ENCODE data around the gene KIF26B.

The KIF26B gene

GRCh38 chr1:245198748-245199516 lies 44.1 kb downstream of the KIF26B start:
- no peak overlapping the region for H3K23ac ChIP-seq (ENCODE audit: low read length)
- H3K18ac ChIP-seq (ENCODE audit: low read length): no peak overlapping the region
- H3K56ac ChIP-seq (ENCODE audit: low read length): no peak overlapping the region
- H4K5ac ChIP-seq (ENCODE audit: low read length): no peak overlapping the region
- H3K4me3 ChIP-seq (ENCODE audit: low read length): no peak overlapping the region
- peaks cover 3% of the 10 kb centered on the region for H3K4me1 ChIP-seq (ENCODE audit: control insufficient read depth, low read depth, low read length)
- H3K9ac ChIP-seq (ENCODE audit: low read length): no peak overlapping the region
- no peaks in the 10 kb centered on the region for H3K79me1 ChIP-seq (ENCODE audit: low read length)
- H3K36me3 ChIP-seq (ENCODE audit: control insufficient read depth, insufficient read depth, low read length): no peaks in the 10 kb centered on the region
- no peaks in the 10 kb centered on the region for H3K79me2 ChIP-seq (ENCODE audit: control insufficient read depth, insufficient read depth, low read length)
- no peak overlapping the region for H3K4me2 ChIP-seq (ENCODE audit: low read length)
- H2BK15ac ChIP-seq (replicated peaks; ENCODE audit: low read depth): no peak overlapping the region
- no peak overlapping the region for H4K8ac ChIP-seq (ENCODE audit: low read depth, low read length)
- H2BK120ac ChIP-seq (ENCODE audit: low read depth, low read length): no peak overlapping the region
- H3K27me3 ChIP-seq (ENCODE audit: insufficient read depth, low read length, poor library complexity): no peaks in the 10 kb centered on the region
- WGBS (ENCODE audit: extremely low coverage, insufficient coverage, low lambda C conversion rate): no CpG with 5 or more reads among the region's 12 CpGs
- no peak overlapping the region for H2BK5ac ChIP-seq (ENCODE audit: low read length)
- no peak overlapping the region for H3K4ac ChIP-seq (ENCODE audit: low read depth, low read length)
- no peak overlapping the region for H3K27ac ChIP-seq (ENCODE audit: low read depth, low read length)
- H2AK5ac ChIP-seq (ENCODE audit: low read length): no peak overlapping the region
- no peak for DNase-seq

DNA sequence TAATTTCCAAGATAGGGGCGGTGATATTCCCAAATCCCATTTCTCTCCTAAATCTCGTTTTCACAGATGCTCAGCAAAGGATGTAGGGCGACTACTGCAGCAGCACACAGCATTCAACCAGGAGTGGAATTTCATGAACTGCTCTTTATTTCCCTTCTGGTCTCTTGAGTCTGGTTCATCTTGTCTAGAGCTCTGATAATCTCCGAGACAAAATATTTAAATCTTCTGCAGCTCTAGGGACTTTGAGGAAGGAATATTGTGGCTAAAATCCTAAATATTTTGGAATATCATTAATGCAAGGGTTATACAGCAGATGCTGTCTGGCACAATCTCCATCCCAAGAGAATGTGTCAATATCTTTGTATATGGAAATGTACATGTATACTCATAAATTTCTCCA lies 45.4 kb downstream of the KIF26B start:
- H3K79me1 ChIP-seq (ENCODE audit: low read length): no peaks in the 10 kb centered on the region
- H4K5ac ChIP-seq (ENCODE audit: low read length): no peak overlapping the region
- no peak overlapping the region for H3K4me2 ChIP-seq (ENCODE audit: low read length)
- H3K9ac ChIP-seq (ENCODE audit: low read length): no peak overlapping the region
- DNase-seq: no peak
- no peak overlapping the region for H2AK5ac ChIP-seq (ENCODE audit: low read length)
- no CpG with 5 or more reads among the region's 4 CpGs for WGBS (ENCODE audit: extremely low coverage, insufficient coverage, low lambda C conversion rate)
- no peak overlapping the region for H2BK5ac ChIP-seq (ENCODE audit: low read length)
- H2BK120ac ChIP-seq (ENCODE audit: low read depth, low read length): no peak overlapping the region
- H3K18ac ChIP-seq (ENCODE audit: low read length): no peak overlapping the region
- no peak overlapping the region for H3K56ac ChIP-seq (ENCODE audit: low read length)
- no peak overlapping the region for H2BK15ac ChIP-seq (replicated peaks; ENCODE audit: low read depth)
- H3K36me3 ChIP-seq (ENCODE audit: control insufficient read depth, insufficient read depth, low read length): no peaks in the 10 kb centered on the region
- H3K4me1 ChIP-seq (ENCODE audit: control insufficient read depth, low read depth, low read length): peaks cover 3% of the 10 kb centered on the region
- no peaks in the 10 kb centered on the region for H3K27me3 ChIP-seq (ENCODE audit: insufficient read depth, low read length, poor library complexity)
- H3K23ac ChIP-seq (ENCODE audit: low read length): no peak overlapping the region
- no peak overlapping the region for H3K4ac ChIP-seq (ENCODE audit: low read depth, low read length)
- no peak overlapping the region for H3K4me3 ChIP-seq (ENCODE audit: low read length)
- no peak overlapping the region for H3K27ac ChIP-seq (ENCODE audit: low read depth, low read length)
- no peaks in the 10 kb centered on the region for H3K79me2 ChIP-seq (ENCODE audit: control insufficient read depth, insufficient read depth, low read length)
- no peak overlapping the region for H4K8ac ChIP-seq (ENCODE audit: low read depth, low read length)

DNA sequence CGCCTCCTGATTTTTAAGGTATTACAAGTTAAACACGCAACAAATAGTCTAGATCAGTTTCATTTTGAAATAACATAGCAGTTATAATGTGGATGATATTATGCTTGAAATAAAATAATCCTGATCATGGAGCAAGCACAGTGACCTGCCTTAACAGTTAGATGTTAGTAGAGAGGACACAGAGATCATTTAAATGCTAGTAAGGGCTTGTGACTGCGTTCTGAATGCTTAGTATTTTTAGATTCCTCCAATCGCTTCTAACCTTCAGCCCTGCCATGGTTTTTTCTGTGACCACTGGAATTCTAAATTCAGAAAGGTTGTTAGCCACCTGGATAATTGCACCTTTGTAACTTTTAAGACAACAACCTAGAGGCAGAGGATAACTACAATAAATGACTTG lies 46.4 kb downstream of the KIF26B start:
- WGBS (ENCODE audit: extremely low coverage, insufficient coverage, low lambda C conversion rate): no CpG with 5 or more reads among the region's 4 CpGs

DNA sequence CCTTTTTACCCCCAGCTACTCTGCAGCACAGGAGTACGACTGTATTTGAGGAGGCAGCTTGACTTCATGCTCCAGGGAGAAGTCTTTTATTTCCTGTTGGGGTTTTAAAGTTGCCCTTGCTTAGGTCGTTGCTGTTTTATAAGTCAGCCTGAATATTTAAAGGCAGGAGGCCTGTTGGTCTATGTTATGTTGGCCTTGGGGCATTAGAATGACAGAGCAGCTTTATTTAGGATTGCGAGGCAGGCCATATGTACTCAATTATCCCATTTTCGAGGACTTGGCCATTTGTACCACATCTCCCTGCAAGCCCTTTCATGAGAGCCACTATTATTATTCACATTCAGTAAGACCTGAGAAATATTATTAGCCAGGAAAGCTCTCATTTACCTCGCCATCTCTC lies 47.0 kb downstream of the KIF26B start:
- H3K56ac ChIP-seq (ENCODE audit: low read length): no peak overlapping the region
- H4K5ac ChIP-seq (ENCODE audit: low read length): no peak overlapping the region
- WGBS (ENCODE audit: extremely low coverage, insufficient coverage, low lambda C conversion rate): no CpG with 5 or more reads among the region's 5 CpGs
- no peak overlapping the region for H3K23ac ChIP-seq (ENCODE audit: low read length)
- no peak overlapping the region for H3K4me2 ChIP-seq (ENCODE audit: low read length)
- H3K79me1 ChIP-seq (ENCODE audit: low read length): no peaks in the 10 kb centered on the region
- H3K4ac ChIP-seq (ENCODE audit: low read depth, low read length): no peak overlapping the region
- no peak overlapping the region for H3K9ac ChIP-seq (ENCODE audit: low read length)
- H3K79me2 ChIP-seq (ENCODE audit: control insufficient read depth, insufficient read depth, low read length): no peaks in the 10 kb centered on the region
- no peak overlapping the region for H3K4me3 ChIP-seq (ENCODE audit: low read length)
- no peak for DNase-seq
- no peaks in the 10 kb centered on the region for H3K4me1 ChIP-seq (ENCODE audit: control insufficient read depth, low read depth, low read length)
- no peak overlapping the region for H4K8ac ChIP-seq (ENCODE audit: low read depth, low read length)
- no peaks in the 10 kb centered on the region for H3K27me3 ChIP-seq (ENCODE audit: insufficient read depth, low read length, poor library complexity)
- H2AK5ac ChIP-seq (ENCODE audit: low read length): no peak overlapping the region
- no peak overlapping the region for H2BK120ac ChIP-seq (ENCODE audit: low read depth, low read length)
- H3K27ac ChIP-seq (ENCODE audit: low read depth, low read length): no peak overlapping the region
- no peak overlapping the region for H2BK5ac ChIP-seq (ENCODE audit: low read length)
- H3K36me3 ChIP-seq (ENCODE audit: control insufficient read depth, insufficient read depth, low read length): no peaks in the 10 kb centered on the region
- no peak overlapping the region for H3K18ac ChIP-seq (ENCODE audit: low read length)
- H2BK15ac ChIP-seq (replicated peaks; ENCODE audit: low read depth): peak overlapping the region; percentile 61

More for the DNA sequence above, 46.4 kb downstream of the KIF26B start:
- Histone ChIP-seq H4K5ac (ENCODE audit: low read length) (no peak overlapping the region), H4K8ac (ENCODE audit: low read depth, low read length) (no peak overlapping the region), H3K9ac (ENCODE audit: low read length) (no peak overlapping the region), H3K18ac (ENCODE audit: low read length) (no peak overlapping the region), H2BK15ac (replicated peaks; ENCODE audit: low read depth) (no peak overlapping the region), H2BK5ac (ENCODE audit: low read length) (no peak overlapping the region), H3K23ac (ENCODE audit: low read length) (no peak overlapping the region), H2BK120ac (ENCODE audit: low read depth, low read length) (no peak overlapping the region), H3K36me3 (ENCODE audit: control insufficient read depth, insufficient read depth, low read length) (no peaks in the 10 kb centered on the region), H3K79me2 (ENCODE audit: control insufficient read depth, insufficient read depth, low read length) (no peaks in the 10 kb centered on the region), H3K4me1 (ENCODE audit: control insufficient read depth, low read depth, low read length) (peaks cover under 1% of the 10 kb centered on the region), H3K27ac (ENCODE audit: low read depth, low read length) (no peak overlapping the region), H3K4me2 (ENCODE audit: low read length) (no peak overlapping the region), H3K4ac (ENCODE audit: low read depth, low read length) (no peak overlapping the region), H3K79me1 (ENCODE audit: low read length) (no peaks in the 10 kb centered on the region), H3K4me3 (ENCODE audit: low read length) (no peak overlapping the region), H3K27me3 (ENCODE audit: insufficient read depth, low read length, poor library complexity) (no peaks in the 10 kb centered on the region), H3K56ac (ENCODE audit: low read length) (no peak overlapping the region), H2AK5ac (ENCODE audit: low read length) (no peak overlapping the region)
- no peak for DNase-seq

DNA sequence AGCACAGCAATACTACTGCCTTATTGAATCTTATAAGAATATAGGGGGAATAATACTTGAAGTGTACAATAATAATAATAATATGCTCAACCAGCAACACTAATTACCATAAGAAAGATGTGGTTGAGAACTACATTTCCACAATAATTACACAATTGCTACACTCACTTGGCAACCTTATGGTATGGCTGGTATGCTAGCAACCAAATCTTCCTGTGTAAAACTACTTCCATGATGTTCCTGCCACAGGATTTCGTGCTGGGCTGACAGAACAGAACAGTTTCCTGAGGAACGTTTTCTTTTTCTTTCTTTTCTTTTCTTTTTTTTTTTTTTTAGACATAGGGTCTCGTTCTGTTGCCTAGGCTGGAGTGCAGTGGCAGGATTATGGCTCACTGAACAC lies 50.6 kb downstream of the KIF26B start:
- Histone ChIP-seq H3K9ac (ENCODE audit: low read length) (no peak overlapping the region), H3K36me3 (ENCODE audit: control insufficient read depth, insufficient read depth, low read length) (no peaks in the 10 kb centered on the region), H3K4me3 (ENCODE audit: low read length) (no peak overlapping the region), H3K18ac (ENCODE audit: low read length) (no peak overlapping the region), H3K79me1 (ENCODE audit: low read length) (no peaks in the 10 kb centered on the region), H2BK120ac (ENCODE audit: low read depth, low read length) (no peak overlapping the region), H4K8ac (ENCODE audit: low read depth, low read length) (no peak overlapping the region), H3K27ac (ENCODE audit: low read depth, low read length) (no peak overlapping the region), H3K23ac (ENCODE audit: low read length) (no peak overlapping the region), H3K4me2 (ENCODE audit: low read length) (no peak overlapping the region), H2BK5ac (ENCODE audit: low read length) (no peak overlapping the region), H3K56ac (ENCODE audit: low read length) (no peak overlapping the region), H2BK15ac (replicated peaks; ENCODE audit: low read depth) (no peak overlapping the region), H3K27me3 (ENCODE audit: insufficient read depth, low read length, poor library complexity) (no peaks in the 10 kb centered on the region), H3K4ac (ENCODE audit: low read depth, low read length) (no peak overlapping the region), H4K5ac (ENCODE audit: low read length) (no peak overlapping the region), H3K4me1 (ENCODE audit: control insufficient read depth, low read depth, low read length) (no peaks in the 10 kb centered on the region), H3K79me2 (ENCODE audit: control insufficient read depth, insufficient read depth, low read length) (no peaks in the 10 kb centered on the region), H2AK5ac (ENCODE audit: low read length) (no peak overlapping the region)
- WGBS (ENCODE audit: extremely low coverage, insufficient coverage, low lambda C conversion rate): no CpG with 5 or more reads among the region's 3 CpGs
- DNase-seq: no peak

- no peak overlapping the region for H3K4me2 ChIP-seq (ENCODE audit: low read length)
- H3K4me1 ChIP-seq (ENCODE audit: control insufficient read depth, low read depth, low read length): no peaks in the 10 kb centered on the region
- H3K4ac ChIP-seq (ENCODE audit: low read depth, low read length): no peak overlapping the region
- no peaks in the 10 kb centered on the region for H3K27me3 ChIP-seq (ENCODE audit: insufficient read depth, low read length, poor library complexity)
- no peaks in the 10 kb centered on the region for H3K79me1 ChIP-seq (ENCODE audit: low read length)
- H4K5ac ChIP-seq (ENCODE audit: low read length): no peak overlapping the region
- H3K27ac ChIP-seq (ENCODE audit: low read depth, low read length): no peak overlapping the region
- no peak overlapping the region for H2BK15ac ChIP-seq (replicated peaks; ENCODE audit: low read depth)
- no peak overlapping the region for H4K8ac ChIP-seq (ENCODE audit: low read depth, low read length)
- no peak overlapping the region for H3K4me3 ChIP-seq (ENCODE audit: low read length)
- no peak overlapping the region for H2AK5ac ChIP-seq (ENCODE audit: low read length)
- no peak overlapping the region for H3K18ac ChIP-seq (ENCODE audit: low read length)
- no peak overlapping the region for H3K56ac ChIP-seq (ENCODE audit: low read length)
- no peak overlapping the region for H3K9ac ChIP-seq (ENCODE audit: low read length)
- WGBS (ENCODE audit: extremely low coverage, insufficient coverage, low lambda C conversion rate): no CpG with 5 or more reads among the region's 1 CpG
- no peak for DNase-seq
- no peak overlapping the region for H2BK120ac ChIP-seq (ENCODE audit: low read depth, low read length)
- no peak overlapping the region for H3K23ac ChIP-seq (ENCODE audit: low read length)
- no peak overlapping the region for H2BK5ac ChIP-seq (ENCODE audit: low read length)
- H3K79me2 ChIP-seq (ENCODE audit: control insufficient read depth, insufficient read depth, low read length): no peaks in the 10 kb centered on the region
- H3K36me3 ChIP-seq (ENCODE audit: control insufficient read depth, insufficient read depth, low read length): no peaks in the 10 kb centered on the region
Observed at GRCh38 chr1:245205864-245206263, 51.1 kb downstream of the KIF26B start.

Measured in mesendoderm (in vitro differentiated cells).